Muscle of leg (tissue), 11 donors: ENCODE data around the gene WDR73. TPM values are rescaled to one million over a fixed set of nuclear protein-coding genes. Genes with fewer than 3 reads are reported as not detected.

Experiments used
- DNase-seq: peaks from one replicate; pipeline ENCODE4 v3.0.0; 2013
- H3K27ac ChIP-seq: one replicate; pipeline ENCODE4 v1.5.1; 2013; ENCODE audit warnings: mild to moderate bottlenecking, low read length, control low read depth
- H3K27me3 ChIP-seq: one replicate; pipeline ENCODE4 v1.6.1; 2013; ENCODE audit warnings: low read length; ENCODE audit not compliant: control insufficient read depth, insufficient read depth
- H3K36me3 ChIP-seq: one replicate; pipeline ENCODE4 v1.6.1; 2013; ENCODE audit warnings: low read length; ENCODE audit not compliant: control insufficient read depth, insufficient read depth
- H3K4me1 ChIP-seq: one replicate; pipeline ENCODE4 v1.6.1; 2013; ENCODE audit warnings: low read length; ENCODE audit not compliant: control insufficient read depth, insufficient read depth
- H3K4me3 ChIP-seq: one replicate; pipeline ENCODE4 v1.5.1; 2013; ENCODE audit warnings: low read length, control low read depth
- H3K9me3 ChIP-seq: replicated peaks from 2 replicates; pipeline ENCODE4 v1.6.1; 2013; ENCODE audit warnings: low read depth, low read length; ENCODE audit not compliant: control insufficient read depth
- WGBS: methylation state at CpG from one replicate; pipeline ENCODE4 v1.1.5; 2013; ENCODE audit warnings: missing lambda C conversion rate; ENCODE audit not compliant: insufficient coverage; 5-methylcytosine and 5-hydroxymethylcytosine counted together
- polyA plus RNA-seq, 8 donors: library from polyadenylated mRNA; unstranded; fragments of 120-200 nt; gene quantifications; one replicate each; pipeline versions ENCODE4 v1.2.1 to v1.2.3, GENCODE V29; 2013; ENCODE audit warnings: inconsistent platforms in 1 of 8, low replicate concordance in 1 of 8; ENCODE audit not compliant: insufficient read length in 8 of 8, insufficient read depth in 1 of 8
- total RNA-seq: library from RNA; stranded (reverse); fragments of 120-200 nt; gene quantifications from one replicate; pipeline ENCODE4 v1.2.4, GENCODE V29; 2013

The WDR73 gene
- total and polyA plus RNA-seq, 9 donors: 12.8 to 21.3 (median 17.9) TPM

DNA sequence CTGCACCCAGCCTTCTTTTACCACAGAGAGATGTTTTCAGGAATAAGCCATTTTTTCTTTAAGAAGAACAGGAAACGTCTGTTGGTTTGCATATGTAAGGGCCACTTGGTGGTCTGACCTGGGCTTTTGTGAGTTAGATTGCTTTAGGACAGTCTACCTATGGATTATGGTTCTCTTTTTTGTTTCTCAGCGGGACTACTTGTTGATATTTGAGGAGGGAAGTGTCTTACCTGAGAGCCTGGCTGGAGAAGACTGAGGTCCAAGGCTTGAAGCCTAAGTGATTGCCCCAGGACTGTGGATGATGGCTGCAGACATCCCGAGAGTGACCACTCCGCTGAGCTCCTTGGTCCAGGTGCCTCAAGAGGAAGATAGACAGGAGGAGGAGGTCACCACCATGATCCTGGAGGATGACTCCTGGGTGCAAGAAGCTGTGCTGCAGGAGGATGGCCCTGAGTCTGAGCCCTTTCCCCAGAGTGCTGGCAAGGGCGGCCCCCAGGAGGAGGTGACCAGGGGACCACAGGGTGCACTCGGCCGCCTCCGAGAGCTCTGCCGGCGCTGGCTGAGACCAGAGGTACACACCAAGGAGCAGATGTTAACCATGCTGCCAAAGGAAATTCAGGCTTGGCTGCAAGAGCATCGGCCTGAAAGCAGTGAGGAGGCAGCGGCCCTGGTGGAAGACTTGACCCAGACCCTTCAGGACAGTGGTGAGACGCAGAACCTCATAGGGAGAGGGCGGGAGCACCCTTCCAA, 50.3 kb downstream of the WDR73 start:
- 81% methylated on average over 13 of the region's 14 CpGs for WGBS
- peaks cover 44% of the 10 kb centered on the region for H3K36me3 ChIP-seq

DNA sequence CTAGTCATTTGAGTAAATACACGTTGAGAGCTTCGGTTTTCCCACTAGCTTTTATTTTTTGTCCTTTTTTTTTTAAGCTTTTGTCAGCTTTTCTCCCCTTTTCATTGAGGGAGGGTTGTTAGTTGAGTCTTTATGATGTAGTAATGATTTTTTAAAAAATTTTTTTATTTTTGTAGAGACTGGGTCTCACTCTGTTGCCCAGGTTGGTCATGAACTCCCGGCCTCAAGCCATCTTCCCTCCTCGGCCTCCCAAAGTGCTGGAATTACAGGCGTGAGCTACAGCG, 52.6 kb downstream of the WDR73 start:
- no CpG with 5 or more reads among the region's 6 CpGs for WGBS
- H3K27me3 ChIP-seq: no peaks in the 10 kb centered on the region
- H3K27ac ChIP-seq: no peak overlapping the region

More for the DNA sequence above, 50.3 kb downstream of the WDR73 start:
- Histone ChIP-seq H3K27ac (no peak overlapping the region), H3K4me1 (peaks cover 8% of the 10 kb centered on the region), H3K27me3 (no peaks in the 10 kb centered on the region), H3K9me3 (no peaks in the 10 kb centered on the region), H3K4me3 (no peak overlapping the region)
- no peak for DNase-seq

GRCh38 chr15:84600687-84601554, 53.2 kb downstream of the WDR73 start, which contains the start of gene ZSCAN2:
TSS of gene ZSCAN2 (plus strand) at chr15:84601009. CDS start at chr15:84603928, 2,919 bp downstream.
- H3K36me3 ChIP-seq: peaks cover 21% of the 10 kb centered on the region
- WGBS: under 1% methylated on average over 65 of the region's 68 CpGs
- H3K4me1 ChIP-seq: peaks cover 8% of the 10 kb centered on the region
- peak; percentile 98 for DNase-seq
- peak within 1 kb of the TSS; percentile 83 for H3K27ac ChIP-seq
- H3K27me3 ChIP-seq: no peaks in the 10 kb centered on the region
- H3K9me3 ChIP-seq: no peaks in the 10 kb centered on the region
- peak within 1 kb of the TSS; percentile 92 for H3K4me3 ChIP-seq

More for the DNA sequence above, 52.6 kb downstream of the WDR73 start:
- DNase-seq: no peak
- peaks cover 27% of the 10 kb centered on the region for H3K36me3 ChIP-seq
- H3K9me3 ChIP-seq: no peaks in the 10 kb centered on the region
- peaks cover 8% of the 10 kb centered on the region for H3K4me1 ChIP-seq
- H3K4me3 ChIP-seq: peak overlapping the region; percentile 92

- DNase-seq: peak; percentile 90
- Histone ChIP-seq H3K9me3 (no peaks in the 10 kb centered on the region), H3K4me3 (peak overlapping the region; percentile 92), H3K27ac (peak overlapping the region; percentile 83), H3K4me1 (peaks cover 8% of the 10 kb centered on the region), H3K27me3 (no peaks in the 10 kb centered on the region), H3K36me3 (peaks cover 15% of the 10 kb centered on the region)
- 0% methylated on average over 17 of the region's 20 CpGs for WGBS
Measured at GRCh38 chr15:84600331-84600686, 53.8 kb downstream of the WDR73 start.

GRCh38 chr15:84599906-84600305, 54.2 kb downstream of the WDR73 start:
- Histone ChIP-seq H3K27ac (no peak overlapping the region), H3K9me3 (no peaks in the 10 kb centered on the region), H3K4me3 (no peak overlapping the region), H3K4me1 (peaks cover 8% of the 10 kb centered on the region), H3K27me3 (no peaks in the 10 kb centered on the region), H3K36me3 (peaks cover 11% of the 10 kb centered on the region)
- peak; percentile 22 for DNase-seq
- WGBS: 86% methylated on average over 6 of the region's 10 CpGs

GRCh38 chr15:84598993-84599392, 55.1 kb downstream of the WDR73 start:
- H3K27ac ChIP-seq: no peak overlapping the region
- peaks cover 6% of the 10 kb centered on the region for H3K36me3 ChIP-seq
- WGBS: 50% methylated on average over 1 of the region's 1 CpG
- no peaks in the 10 kb centered on the region for H3K27me3 ChIP-seq
- no peak overlapping the region for H3K4me3 ChIP-seq
- H3K4me1 ChIP-seq: peaks cover 8% of the 10 kb centered on the region
- no peaks in the 10 kb centered on the region for H3K9me3 ChIP-seq
- DNase-seq: peak; percentile 65

DNA sequence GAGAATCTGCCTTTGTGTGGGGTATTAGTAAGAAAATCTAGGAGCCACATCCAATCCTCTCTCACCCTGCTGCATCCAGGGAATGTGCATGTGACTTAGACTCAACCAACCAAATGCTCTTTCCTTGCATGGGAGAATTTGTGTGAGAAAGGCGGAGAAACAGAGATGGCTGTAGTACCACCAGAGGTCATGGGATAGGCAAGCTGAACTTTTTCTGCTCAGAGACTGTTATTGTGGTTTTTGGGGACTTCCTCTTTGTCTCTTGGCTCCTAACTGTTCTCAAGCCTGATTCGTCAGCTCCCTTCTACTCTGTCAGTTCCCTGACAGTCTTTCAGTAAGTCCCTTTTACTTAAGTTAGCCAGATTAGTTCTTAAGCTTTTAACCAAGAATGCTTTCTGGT, 55.8 kb downstream of the WDR73 start:
- H3K27ac ChIP-seq: peak overlapping the region; percentile 42
- H3K27me3 ChIP-seq: no peaks in the 10 kb centered on the region
- H3K36me3 ChIP-seq: no peaks in the 10 kb centered on the region
- peak; percentile 69 for DNase-seq
- no peak overlapping the region for H3K4me3 ChIP-seq
- H3K4me1 ChIP-seq: peaks cover 8% of the 10 kb centered on the region
- no peaks in the 10 kb centered on the region for H3K9me3 ChIP-seq
- WGBS: no CpG with 5 or more reads among the region's 2 CpGs

DNA sequence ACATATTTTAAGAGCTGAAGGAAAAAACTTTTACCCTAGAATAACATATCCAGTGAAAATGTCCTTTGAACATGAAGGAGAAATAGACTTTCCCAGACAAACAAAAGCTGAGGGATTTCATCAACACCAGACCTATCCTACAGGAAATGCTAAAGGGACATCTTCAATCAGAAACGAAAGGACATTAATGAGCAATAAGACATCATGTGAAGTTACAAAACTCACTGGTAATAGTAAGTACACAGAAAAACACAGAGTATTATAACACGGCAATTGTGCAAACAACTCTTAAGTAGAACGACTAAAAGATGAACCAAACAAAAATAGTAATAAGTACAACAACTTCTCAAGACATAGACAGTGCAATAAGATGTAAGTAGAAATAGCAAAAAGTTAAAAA, 56.8 kb downstream of the WDR73 start:
- DNase-seq: no peak
- Histone ChIP-seq H3K27ac (no peak overlapping the region), H3K4me1 (peaks cover 8% of the 10 kb centered on the region), H3K4me3 (no peak overlapping the region), H3K27me3 (no peaks in the 10 kb centered on the region), H3K9me3 (no peaks in the 10 kb centered on the region), H3K36me3 (no peaks in the 10 kb centered on the region)
- no CpG with 5 or more reads among the region's 3 CpGs for WGBS

DNA sequence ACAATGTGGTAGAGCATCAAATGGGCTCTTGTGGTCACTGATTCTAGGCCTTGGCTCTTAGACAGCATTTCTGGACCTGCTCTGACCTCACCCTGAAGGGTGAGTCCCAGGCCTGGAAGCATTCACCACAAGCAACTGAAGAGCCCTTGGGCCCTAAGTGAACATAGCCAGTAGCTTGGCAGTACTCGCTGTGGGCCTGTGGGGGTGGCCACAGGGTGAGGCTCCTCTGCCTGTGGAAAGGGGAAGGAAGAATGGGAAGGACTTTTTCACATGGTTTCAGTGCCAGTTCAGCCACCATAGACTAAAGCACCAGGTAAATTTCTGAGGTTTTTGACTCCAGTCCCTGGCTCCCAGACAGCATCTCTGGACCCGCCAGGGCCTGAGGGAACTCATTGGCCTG, 58.4 kb downstream of the WDR73 start:
- Histone ChIP-seq H3K4me3 (no peak overlapping the region), H3K27me3 (no peaks in the 10 kb centered on the region), H3K9me3 (no peaks in the 10 kb centered on the region), H3K4me1 (peaks cover 2% of the 10 kb centered on the region), H3K36me3 (no peaks in the 10 kb centered on the region), H3K27ac (no peak overlapping the region)
- no peak for DNase-seq
- WGBS: 83% methylated on average over 2 of the region's 2 CpGs

GRCh38 chr15:84594617-84595290, 59.3 kb downstream of the WDR73 start:
- Histone ChIP-seq H3K27ac (no peak overlapping the region), H3K4me3 (no peak overlapping the region), H3K9me3 (no peaks in the 10 kb centered on the region), H3K36me3 (no peaks in the 10 kb centered on the region), H3K27me3 (no peaks in the 10 kb centered on the region), H3K4me1 (no peaks in the 10 kb centered on the region)
- no CpG with 5 or more reads among the region's 3 CpGs for WGBS
- DNase-seq: no peak
